GM10266 (cell line): Measurements from ENCODE around the gene MTX2.

Source experiments
- DNase-seq: peaks from one replicate; pipeline ENCODE4 v3.0.0; 2012; ENCODE audit errors: extremely low spot score
- CTCF ChIP-seq: IDR thresholded peaks from 2 replicates; pipeline ENCODE4 v1.5.1; 2012; ENCODE audit warnings: mild to moderate bottlenecking, low read depth; ENCODE audit not compliant: control insufficient read depth, insufficient read depth; ENCODE audit errors: missing control alignments

Gene MTX2

GRCh38 chr2:176330612-176331011, 61.4 kb downstream of the MTX2 start:
- no peak for TF ChIP-seq CTCF
- DNase-seq: no peak

GRCh38 chr2:176331646-176332045, 62.4 kb downstream of the MTX2 start:
- no peak for DNase-seq
- no peak for TF ChIP-seq CTCF

- TF ChIP-seq CTCF: no peak
- no peak for DNase-seq
Observed at GRCh38 chr2:176334729-176335128, 65.5 kb downstream of the MTX2 start.

- no peak for DNase-seq
- no peak for TF ChIP-seq CTCF
Observed at GRCh38 chr2:176338395-176338794, 69.2 kb downstream of the MTX2 start.

- no peak for DNase-seq
- TF ChIP-seq CTCF: no peak
Observed at GRCh38 chr2:176339208-176339607, 70.0 kb downstream of the MTX2 start.

- TF ChIP-seq CTCF: no peak
Observed at GRCh38 chr2:176356251-176356650, 87.0 kb downstream of the MTX2 start.

GRCh38 chr2:176364273-176364977, 95.2 kb downstream of the MTX2 start:
- no peak for DNase-seq
- no peak for TF ChIP-seq CTCF

More at GRCh38 chr2:176356251-176356650, 87.0 kb downstream of the MTX2 start:
- DNase-seq: no peak
